ENCODE results near the gene ATP6V0E2.

DNA sequence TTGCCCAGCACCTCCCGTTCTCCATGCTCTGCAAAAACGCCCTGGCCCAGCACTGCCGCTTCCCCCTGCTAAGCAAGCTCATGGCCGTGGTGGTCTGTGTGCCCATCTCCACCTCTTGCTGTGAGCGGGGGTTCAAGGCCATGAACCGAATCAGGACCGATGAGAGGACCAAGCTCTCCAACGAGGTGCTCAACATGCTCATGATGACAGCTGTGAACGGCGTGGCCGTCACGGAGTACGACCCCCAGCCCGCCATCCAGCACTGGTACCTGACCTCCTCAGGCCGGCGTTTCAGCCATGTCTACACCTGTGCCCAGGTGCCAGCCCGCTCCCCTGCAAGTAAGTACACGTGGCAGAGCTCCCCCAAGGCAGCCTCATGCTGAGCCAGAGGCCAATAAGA, 11.6 kb upstream of the ATP6V0E2 start:
- TF ChIP-seq, protein P1, sequence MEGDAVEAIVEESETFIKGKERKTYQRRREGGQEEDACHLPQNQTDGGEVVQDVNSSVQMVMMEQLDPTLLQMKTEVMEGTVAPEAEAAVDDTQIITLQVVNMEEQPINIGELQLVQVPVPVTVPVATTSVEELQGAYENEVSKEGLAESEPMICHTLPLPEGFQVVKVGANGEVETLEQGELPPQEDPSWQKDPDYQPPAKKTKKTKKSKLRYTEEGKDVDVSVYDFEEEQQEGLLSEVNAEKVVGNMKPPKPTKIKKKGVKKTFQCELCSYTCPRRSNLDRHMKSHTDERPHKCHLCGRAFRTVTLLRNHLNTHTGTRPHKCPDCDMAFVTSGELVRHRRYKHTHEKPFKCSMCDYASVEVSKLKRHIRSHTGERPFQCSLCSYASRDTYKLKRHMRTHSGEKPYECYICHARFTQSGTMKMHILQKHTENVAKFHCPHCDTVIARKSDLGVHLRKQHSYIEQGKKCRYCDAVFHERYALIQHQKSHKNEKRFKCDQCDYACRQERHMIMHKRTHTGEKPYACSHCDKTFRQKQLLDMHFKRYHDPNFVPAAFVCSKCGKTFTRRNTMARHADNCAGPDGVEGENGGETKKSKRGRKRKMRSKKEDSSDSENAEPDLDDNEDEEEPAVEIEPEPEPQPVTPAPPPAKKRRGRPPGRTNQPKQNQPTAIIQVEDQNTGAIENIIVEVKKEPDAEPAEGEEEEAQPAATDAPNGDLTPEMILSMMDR (IDR thresholded peaks at IDR 0.05) = no peak
- TF ChIP-seq, protein P2, sequence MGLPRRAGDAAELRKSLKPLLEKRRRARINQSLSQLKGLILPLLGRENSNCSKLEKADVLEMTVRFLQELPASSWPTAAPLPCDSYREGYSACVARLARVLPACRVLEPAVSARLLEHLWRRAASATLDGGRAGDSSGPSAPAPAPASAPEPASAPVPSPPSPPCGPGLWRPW (IDR thresholded peaks at IDR 0.05) = no peak
- no peak for TF ChIP-seq POLR2A (IDR thresholded peaks at IDR 0.05; ENCODE audit: low read length)
- TF ChIP-seq MYC (IDR thresholded peaks at IDR 0.05; ENCODE audit: borderline replicate concordance, low read length) = no peak
- TF ChIP-seq, protein P3, sequence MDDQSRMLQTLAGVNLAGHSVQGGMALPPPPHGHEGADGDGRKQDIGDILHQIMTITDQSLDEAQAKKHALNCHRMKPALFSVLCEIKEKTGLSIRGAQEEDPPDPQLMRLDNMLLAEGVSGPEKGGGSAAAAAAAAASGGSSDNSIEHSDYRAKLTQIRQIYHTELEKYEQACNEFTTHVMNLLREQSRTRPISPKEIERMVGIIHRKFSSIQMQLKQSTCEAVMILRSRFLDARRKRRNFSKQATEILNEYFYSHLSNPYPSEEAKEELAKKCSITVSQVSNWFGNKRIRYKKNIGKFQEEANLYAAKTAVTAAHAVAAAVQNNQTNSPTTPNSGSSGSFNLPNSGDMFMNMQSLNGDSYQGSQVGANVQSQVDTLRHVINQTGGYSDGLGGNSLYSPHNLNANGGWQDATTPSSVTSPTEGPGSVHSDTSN (IDR thresholded peaks at IDR 0.05) = no peak
- no peak for TF ChIP-seq CBX8 (IDR thresholded peaks at IDR 0.05)
- TF ChIP-seq HDAC2 (IDR thresholded peaks at IDR 0.05) = no peak
- TF ChIP-seq, protein P4, sequence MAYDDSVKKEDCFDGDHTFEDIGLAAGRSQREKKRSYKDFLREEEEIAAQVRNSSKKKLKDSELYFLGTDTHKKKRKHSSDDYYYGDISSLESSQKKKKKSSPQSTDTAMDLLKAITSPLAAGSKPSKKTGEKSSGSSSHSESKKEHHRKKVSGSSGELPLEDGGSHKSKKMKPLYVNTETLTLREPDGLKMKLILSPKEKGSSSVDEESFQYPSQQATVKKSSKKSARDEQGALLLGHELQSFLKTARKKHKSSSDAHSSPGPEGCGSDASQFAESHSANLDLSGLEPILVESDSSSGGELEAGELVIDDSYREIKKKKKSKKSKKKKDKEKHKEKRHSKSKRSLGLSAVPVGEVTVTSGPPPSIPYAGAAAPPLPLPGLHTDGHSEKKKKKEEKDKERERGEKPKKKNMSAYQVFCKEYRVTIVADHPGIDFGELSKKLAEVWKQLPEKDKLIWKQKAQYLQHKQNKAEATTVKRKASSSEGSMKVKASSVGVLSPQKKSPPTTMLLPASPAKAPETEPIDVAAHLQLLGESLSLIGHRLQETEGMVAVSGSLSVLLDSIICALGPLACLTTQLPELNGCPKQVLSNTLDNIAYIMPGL (CRISPR knock-in tag; IDR thresholded peaks at IDR 0.05; ENCODE audit: borderline replicate concordance) = no peak
